Measurements from ENCODE around the gene UST. TPM values are rescaled to one million over a fixed set of nuclear protein-coding genes. Genes with fewer than 3 reads are reported as not detected.
"Not testable (repeated sequence)": the region's sequence is repeated elsewhere in the genome, so short reads cannot be mapped to it uniquely, and the experiment has no call there.

Gene UST
- total RNA-seq, 4 donors from 2014 or later = 4.8 to 9.0 (median 7.8) TPM

DNA sequence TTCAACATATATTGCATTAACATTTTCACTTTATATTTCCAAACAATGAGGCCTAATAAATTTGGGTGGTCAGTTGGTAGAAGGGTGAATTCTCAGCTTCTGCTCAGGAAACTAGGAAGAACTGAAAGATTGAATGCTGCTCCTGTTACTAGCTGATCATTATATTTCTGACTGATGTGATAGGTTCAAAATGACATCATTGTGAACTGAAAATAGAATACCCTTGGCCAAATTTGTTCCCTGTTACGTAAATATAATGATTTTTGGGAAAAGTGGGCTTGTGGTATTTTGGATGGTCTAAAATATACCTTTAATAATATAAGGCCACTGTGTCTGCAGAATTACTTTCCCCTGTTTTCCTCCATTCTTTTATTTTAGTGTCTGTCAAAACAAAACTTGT is 2.8 kb downstream of the UST start:
- no peak for DNase-seq
- intact Hi-C loops (cut with DNase I; ENCODE audit: low total_unique reads) (loop anchor here (5.0 to 10.0 kb wide), 2 partner anchors 175 to 198 kb away; no protein-coding TSS in a partner anchor), in situ Hi-C loops (cut with MboI; ENCODE audit: low pct_ligation_motif_present in 1 of 4, low pct_unique_long_range_greater_than_20kb in 1 of 4, low sequenced_read_pairs in 3 of 4) (loop anchor here in 2 of 4 donors (10.0 kb wide), 2 partner anchors 195 to 205 kb away; no protein-coding TSS in a partner anchor)
- TF ChIP-seq EP300 (IDR thresholded peaks at IDR 0.05; ENCODE audit: low read depth) (no peak), POLR2AphosphoS5 (IDR thresholded peaks at IDR 0.05) (no peak), CTCF (IDR thresholded peaks at IDR 0.05) (no peak)
- Histone ChIP-seq H3K4me1 (peaks cover 3 to 22% (median 19%) of the 10 kb centered on the region in 4 donors), H3K27ac (no peak overlapping the region), H3K36me3 (no peaks in the 10 kb centered on the region), H3K27me3 (peaks cover 40% of the 10 kb centered on the region), H3K9me3 (no peaks in the 10 kb centered on the region), H3K4me3 (no peak overlapping the region)
- WGBS, 2 donors (ENCODE audit: low coverage in 1 of 2) = 84 to 86% methylated on average over 1 of the region's 1 CpG

DNA sequence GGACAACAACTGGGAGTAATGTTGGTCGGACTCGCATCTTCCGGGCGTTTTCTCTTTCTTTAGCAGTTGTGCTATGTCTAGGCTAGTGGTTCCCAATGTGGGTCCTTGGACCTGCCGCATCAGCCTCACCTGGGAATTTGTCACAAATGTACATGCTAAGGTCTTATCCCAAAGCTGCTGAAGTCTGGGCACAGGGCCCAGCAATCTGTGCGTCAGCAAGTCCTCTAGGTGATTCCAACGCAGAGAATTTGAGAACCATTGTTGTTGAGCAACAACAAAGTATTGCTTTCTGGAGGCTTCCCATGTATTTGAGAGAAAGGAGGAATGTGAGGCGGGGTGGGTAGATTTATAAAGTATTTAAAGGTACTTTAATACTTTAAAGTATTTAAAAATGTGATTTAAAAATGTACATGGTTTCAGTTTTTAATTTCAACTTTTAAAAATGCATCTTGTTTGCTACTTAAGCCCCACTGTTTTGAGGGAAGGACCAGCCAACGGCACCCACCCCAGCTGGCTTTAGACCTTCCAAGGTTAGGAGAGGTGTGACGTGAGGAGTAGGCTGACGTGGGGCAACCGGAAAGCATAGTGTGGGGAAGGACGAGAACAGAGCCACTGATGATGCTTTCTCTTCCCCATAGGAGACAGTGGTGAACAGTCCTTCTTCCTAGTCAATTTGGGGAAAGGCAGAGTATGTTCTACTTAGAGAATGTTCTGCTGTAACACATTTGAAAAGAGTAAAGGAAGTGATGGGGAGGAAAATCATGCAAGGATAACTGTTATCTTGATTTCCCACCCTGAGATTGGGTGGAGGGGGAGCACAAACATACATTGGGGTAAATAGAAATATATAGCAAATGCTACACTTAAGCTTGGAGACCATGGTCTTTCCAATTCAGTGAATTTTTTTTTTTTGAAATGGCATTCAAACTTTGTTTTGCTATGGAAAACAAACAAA is 4.3 kb downstream of the UST start:
- H3K4me3 ChIP-seq = no peak overlapping the region
- in situ Hi-C loops (cut with MboI; ENCODE audit: low pct_ligation_motif_present in 1 of 4, low pct_unique_long_range_greater_than_20kb in 1 of 4, low sequenced_read_pairs in 3 of 4) (no loop called here), intact Hi-C loops (cut with DNase I; ENCODE audit: low total_unique reads) (no loop called here)
- 91% methylated on average over 4 to 13 of the region's 13 CpGs for WGBS, 2 donors (ENCODE audit: low coverage in 1 of 2)
- H3K36me3 ChIP-seq = no peaks in the 10 kb centered on the region
- no peak for DNase-seq
- H3K9me3 ChIP-seq = no peaks in the 10 kb centered on the region
- no peak overlapping the region for H3K27ac ChIP-seq
- peaks cover 34% of the 10 kb centered on the region for H3K27me3 ChIP-seq
- TF ChIP-seq CTCF (IDR thresholded peaks at IDR 0.05) = no peak
- peaks cover 3 to 20% (median 14%) of the 10 kb centered on the region in 4 donors for H3K4me1 ChIP-seq

DNA sequence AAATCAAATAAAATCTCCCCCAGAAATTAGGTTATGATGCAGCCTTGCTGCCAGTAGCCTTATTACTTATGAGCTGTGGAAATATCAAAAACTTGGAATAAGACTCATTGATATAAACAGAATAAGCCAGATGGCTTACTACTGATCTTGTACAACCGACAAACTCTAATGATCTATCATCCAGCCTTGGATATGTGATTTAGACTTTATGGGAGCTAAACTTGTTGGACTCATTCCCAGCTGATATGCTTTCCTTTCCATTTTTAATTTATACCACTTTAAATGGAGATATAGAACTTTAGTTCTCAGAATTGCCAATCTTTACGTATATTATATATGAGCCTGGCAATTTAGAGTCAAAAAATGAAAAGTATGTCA is 5.0 kb downstream of the UST start:
- no peak for TF ChIP-seq EP300 (IDR thresholded peaks at IDR 0.05; ENCODE audit: low read depth)
- no peak for TF ChIP-seq POLR2A (IDR thresholded peaks at IDR 0.05)
- TF ChIP-seq POLR2AphosphoS5 (IDR thresholded peaks at IDR 0.05) = no peak
- no peak for TF ChIP-seq CTCF (IDR thresholded peaks at IDR 0.05)
- Histone ChIP-seq H3K36me3 (no peaks in the 10 kb centered on the region), H3K27ac (no peak overlapping the region), H3K9me3 (no peaks in the 10 kb centered on the region), H3K27me3 (peaks cover 27% of the 10 kb centered on the region), H3K4me1 (peaks cover 3 to 16% (median 11%) of the 10 kb centered on the region in 4 donors), H3K4me3 (no peak overlapping the region)
- WGBS, 2 donors (ENCODE audit: low coverage in 1 of 2) = 68 to 72% methylated on average over 2 of the region's 2 CpGs
- no peak for DNase-seq
- in situ Hi-C loops (cut with MboI; ENCODE audit: low pct_ligation_motif_present in 1 of 4, low pct_unique_long_range_greater_than_20kb in 1 of 4, low sequenced_read_pairs in 3 of 4) = no loop called here
- intact Hi-C loops (cut with DNase I; ENCODE audit: low total_unique reads) = no loop called here

DNA sequence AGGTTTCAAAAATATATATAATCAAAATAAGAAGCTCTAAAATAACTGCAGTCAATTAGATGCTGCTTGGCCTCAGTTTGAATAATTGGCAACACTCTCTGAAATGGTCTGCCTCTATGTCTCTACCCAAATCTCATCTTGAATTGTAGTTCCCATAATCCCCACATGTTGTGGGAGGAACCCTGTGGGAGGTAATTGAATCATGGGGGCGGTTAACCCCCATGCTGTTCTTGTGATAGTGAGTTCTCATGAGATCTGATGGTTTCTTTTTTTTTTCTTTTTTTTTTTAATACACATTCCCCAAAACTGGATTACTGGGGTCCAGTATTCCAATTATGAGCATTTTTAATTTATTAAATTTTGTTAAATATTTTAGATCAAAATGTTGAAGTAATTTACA is 8.5 kb downstream of the UST start:
- H3K36me3 ChIP-seq; H3K9me3 ChIP-seq; in situ Hi-C loops (cut with MboI; ENCODE audit: low pct_ligation_motif_present in 1 of 4, low pct_unique_long_range_greater_than_20kb in 1 of 4, low sequenced_read_pairs in 3 of 4); H3K27me3 ChIP-seq; H3K27ac ChIP-seq; DNase-seq; intact Hi-C loops (cut with DNase I; ENCODE audit: low total_unique reads); H3K4me3 ChIP-seq: not testable (repeated sequence)
- WGBS, 2 donors (ENCODE audit: low coverage in 1 of 2) = 41 to 44% methylated on average over 1 of the region's 1 CpG
- H3K4me1 ChIP-seq = peaks cover 0 to 19% (median 6%) of the 10 kb centered on the region in 4 donors
